ENCODE results near the gene CSNK2A3.

The CSNK2A3 gene

DNA sequence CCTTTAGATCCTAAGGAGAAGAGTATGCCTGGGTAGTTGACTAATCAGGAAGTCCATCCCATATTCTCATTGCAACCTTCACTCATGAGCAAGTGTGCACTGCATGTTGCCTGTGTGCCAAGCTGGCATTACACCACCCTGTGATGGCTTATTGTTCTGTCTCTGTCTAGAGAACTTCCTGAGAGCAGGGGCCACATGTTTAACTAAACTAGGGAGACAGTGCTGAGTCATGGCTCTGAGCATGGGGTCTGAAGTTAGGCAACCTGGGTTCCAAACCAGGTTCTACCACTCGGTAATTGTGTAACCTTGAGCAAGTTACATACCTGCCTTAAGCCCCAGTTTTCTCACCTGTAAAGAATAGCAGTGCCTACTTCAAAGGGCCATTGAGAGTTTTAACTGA is 39.6 kb downstream of the CSNK2A3 start:
- H3K4me3 ChIP-seq (ENCODE audit: low read depth, low read length), result no peak overlapping the region
- TF ChIP-seq, protein P1, sequence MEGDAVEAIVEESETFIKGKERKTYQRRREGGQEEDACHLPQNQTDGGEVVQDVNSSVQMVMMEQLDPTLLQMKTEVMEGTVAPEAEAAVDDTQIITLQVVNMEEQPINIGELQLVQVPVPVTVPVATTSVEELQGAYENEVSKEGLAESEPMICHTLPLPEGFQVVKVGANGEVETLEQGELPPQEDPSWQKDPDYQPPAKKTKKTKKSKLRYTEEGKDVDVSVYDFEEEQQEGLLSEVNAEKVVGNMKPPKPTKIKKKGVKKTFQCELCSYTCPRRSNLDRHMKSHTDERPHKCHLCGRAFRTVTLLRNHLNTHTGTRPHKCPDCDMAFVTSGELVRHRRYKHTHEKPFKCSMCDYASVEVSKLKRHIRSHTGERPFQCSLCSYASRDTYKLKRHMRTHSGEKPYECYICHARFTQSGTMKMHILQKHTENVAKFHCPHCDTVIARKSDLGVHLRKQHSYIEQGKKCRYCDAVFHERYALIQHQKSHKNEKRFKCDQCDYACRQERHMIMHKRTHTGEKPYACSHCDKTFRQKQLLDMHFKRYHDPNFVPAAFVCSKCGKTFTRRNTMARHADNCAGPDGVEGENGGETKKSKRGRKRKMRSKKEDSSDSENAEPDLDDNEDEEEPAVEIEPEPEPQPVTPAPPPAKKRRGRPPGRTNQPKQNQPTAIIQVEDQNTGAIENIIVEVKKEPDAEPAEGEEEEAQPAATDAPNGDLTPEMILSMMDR (conservative IDR thresholded peaks at IDR 0.05; ENCODE audit: low read depth, low read length), result no peak
- peak; percentile 23 for DNase-seq (ENCODE audit: low read depth)

DNA sequence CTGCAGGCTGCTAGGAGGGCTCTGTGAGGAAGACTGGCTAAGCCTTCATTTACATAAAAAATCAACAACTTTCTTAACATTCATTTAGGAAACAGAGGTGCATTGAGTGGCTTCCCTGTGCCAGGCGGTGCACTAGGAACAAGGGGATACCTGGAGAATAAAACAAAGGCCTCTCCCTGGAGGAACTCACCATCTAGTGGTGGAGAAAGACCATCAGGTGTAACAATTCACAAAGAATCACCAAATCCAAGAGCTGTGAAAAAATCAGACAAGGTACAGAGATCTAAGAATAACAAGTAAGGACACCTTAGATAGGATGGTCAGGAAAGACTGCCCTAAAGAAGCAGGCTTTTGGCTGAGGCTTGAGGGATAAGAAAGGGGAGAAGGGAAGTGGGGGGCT is 40.3 kb downstream of the CSNK2A3 start:
- TF ChIP-seq, protein P1 (conservative IDR thresholded peaks at IDR 0.05; ENCODE audit: low read depth, low read length), result no peak
- no peak for DNase-seq (ENCODE audit: low read depth)

DNA sequence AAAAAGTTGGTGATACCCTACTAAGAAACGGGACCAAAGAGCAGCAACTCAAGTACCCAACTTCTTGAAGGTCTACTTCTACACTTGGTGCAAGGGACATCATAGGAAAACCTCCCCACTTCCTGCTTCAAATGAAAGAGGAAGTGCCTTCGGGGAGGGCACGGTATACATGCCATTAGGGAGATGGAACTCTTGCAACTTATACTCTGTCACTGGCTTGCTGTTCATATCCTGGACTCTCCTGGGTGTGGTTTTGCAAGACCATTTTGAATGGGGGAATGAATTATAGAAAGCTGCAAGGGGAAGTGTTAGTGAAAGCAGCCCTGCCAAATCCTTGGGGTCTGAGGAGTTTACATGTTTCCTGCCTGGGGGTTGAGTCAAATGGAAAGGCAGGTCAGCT is 41.9 kb downstream of the CSNK2A3 start:
- no peak for DNase-seq (ENCODE audit: low read depth)
- no peak overlapping the region for H3K4me3 ChIP-seq (ENCODE audit: low read depth, low read length)
- TF ChIP-seq, protein P1 (conservative IDR thresholded peaks at IDR 0.05; ENCODE audit: low read depth, low read length), result no peak

More for the DNA sequence above, 40.3 kb downstream of the CSNK2A3 start:
- no peak overlapping the region for H3K4me3 ChIP-seq (ENCODE audit: low read depth, low read length)

DNA sequence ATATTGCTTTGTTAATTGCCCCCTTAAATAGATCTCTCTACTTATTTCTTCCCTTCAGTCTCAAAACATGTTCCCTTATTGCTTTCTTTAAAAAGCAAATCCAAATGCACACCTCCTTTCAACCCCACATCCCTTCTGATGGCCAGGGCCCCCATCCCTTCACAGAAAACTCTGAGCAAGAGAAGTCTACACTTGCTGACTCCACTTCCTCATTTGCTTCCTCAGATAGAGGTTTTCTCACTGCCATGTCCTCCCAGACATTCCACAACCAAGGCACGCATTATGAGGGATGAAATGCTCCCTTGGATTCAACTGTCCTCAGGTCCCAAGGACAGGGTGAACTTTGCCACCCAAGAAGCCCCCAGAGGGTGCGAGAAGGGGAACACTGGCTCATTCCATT is 43.1 kb downstream of the CSNK2A3 start:
- no peak for DNase-seq (ENCODE audit: low read depth)
- no peak overlapping the region for H3K4me3 ChIP-seq (ENCODE audit: low read depth, low read length)
- TF ChIP-seq, protein P1 (conservative IDR thresholded peaks at IDR 0.05; ENCODE audit: low read depth, low read length), result no peak

DNA sequence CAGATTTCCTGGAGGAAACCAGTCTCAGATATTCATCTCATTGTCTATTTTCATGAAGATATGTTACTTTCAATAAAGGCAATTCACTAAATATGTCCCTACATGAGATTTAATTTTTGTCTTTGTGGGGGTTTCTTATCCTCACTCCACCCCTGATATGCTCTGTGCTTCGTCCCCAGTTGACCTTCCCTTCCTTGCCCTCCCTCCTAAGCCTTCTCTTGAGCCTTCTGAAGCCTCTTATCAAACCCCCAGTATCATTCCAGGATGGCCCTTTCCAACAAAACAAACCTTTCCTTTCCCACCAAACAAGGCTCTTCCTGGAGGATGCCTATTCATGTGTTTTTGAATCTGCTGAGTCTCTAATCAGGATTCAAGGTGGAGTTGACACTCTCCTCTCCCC is 44.8 kb downstream of the CSNK2A3 start:
- H3K4me3 ChIP-seq (ENCODE audit: low read depth, low read length), result no peak overlapping the region
- TF ChIP-seq, protein P1 (conservative IDR thresholded peaks at IDR 0.05; ENCODE audit: low read depth, low read length), result no peak
- DNase-seq (ENCODE audit: low read depth), result no peak

DNA sequence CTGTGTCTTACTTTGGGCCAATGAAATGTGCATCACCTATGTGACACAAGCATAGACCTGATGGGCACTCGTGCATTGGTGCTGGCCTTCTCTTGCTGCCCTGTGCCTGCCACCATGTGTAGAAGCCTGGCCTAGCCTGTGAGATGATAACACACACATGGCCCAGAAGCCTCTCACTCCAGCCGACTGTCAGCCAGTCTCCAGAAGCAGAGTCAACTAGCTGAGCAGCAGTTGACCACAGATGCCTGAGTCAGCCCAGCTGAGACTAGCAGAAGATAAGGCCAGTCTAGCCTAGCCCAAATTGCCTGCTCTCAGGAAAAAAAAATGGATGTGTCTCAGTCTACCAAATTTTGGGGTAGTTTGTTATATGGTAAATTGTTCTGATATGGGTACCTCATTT is 46.2 kb downstream of the CSNK2A3 start:
- H3K4me3 ChIP-seq (ENCODE audit: low read depth, low read length), result no peak overlapping the region
- DNase-seq (ENCODE audit: low read depth), result peak; percentile 7
- TF ChIP-seq, protein P1 (conservative IDR thresholded peaks at IDR 0.05; ENCODE audit: low read depth, low read length), result no peak

DNA sequence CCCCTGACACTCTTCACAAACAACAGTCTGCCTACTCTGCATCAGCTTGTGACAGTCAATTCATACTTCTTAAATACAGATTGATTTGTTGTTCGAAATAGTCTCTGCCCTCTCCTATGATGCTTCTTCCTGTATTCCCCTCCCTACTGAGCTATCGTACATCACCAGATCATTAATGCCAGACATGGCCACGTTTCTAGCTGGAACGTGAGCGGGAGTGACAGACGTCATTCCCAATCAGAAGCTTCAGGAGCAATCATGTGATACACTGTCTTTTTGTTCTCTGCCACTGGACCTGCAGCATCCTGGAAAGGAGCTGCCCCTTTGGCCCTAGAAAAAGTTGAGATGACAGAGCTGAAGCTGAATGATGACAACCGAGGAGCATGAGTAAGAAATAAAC is 48.5 kb downstream of the CSNK2A3 start:
- TF ChIP-seq, protein P1 (conservative IDR thresholded peaks at IDR 0.05; ENCODE audit: low read depth, low read length), result no peak
- DNase-seq (ENCODE audit: low read depth), result no peak
- no peak overlapping the region for H3K4me3 ChIP-seq (ENCODE audit: low read depth, low read length)
